ENCODE measurements around the gene PIGR. TPM values are rescaled to one million over a fixed set of nuclear protein-coding genes. Genes with fewer than 3 reads are reported as not detected.

PIGR gene
- total RNA-seq, 1 experiment from 2014 or later, result not detected

GRCh38 chr1:206911064-206911663 is 35.1 kb downstream of the PIGR start:
- H3K18ac ChIP-seq (ENCODE audit: insufficient read length, low read depth, low read length), result no peak overlapping the region
- H3K56ac ChIP-seq (ENCODE audit: insufficient read length, low read depth, low read length), result no peak overlapping the region
- no peak overlapping the region for H2AFZ ChIP-seq (ENCODE audit: low read length)
- no peak overlapping the region for H3K9ac ChIP-seq (ENCODE audit: extremely low read depth, insufficient read length, low read length)
- Mint-ChIP-seq H3K4me1 (peaks cover 5 to 20% of the 10 kb centered on the region in 2 experiments), H3K27me3 (ENCODE audit: low read depth) (peaks cover 74% of the 10 kb centered on the region), H3K4me3 (no peak overlapping the region), H3K9me3 (no peaks in the 10 kb centered on the region; a peak in 1 of 5 replicates), H3K27ac (no peak overlapping the region), H3K36me3 (ENCODE audit: insufficient read depth in 1 of 3, low read depth in 3 of 3) (no peaks in the 10 kb centered on the region; a peak in 1 of 7 replicates)
- H4K20me1 ChIP-seq (ENCODE audit: control insufficient read depth, insufficient read depth, insufficient read length), result no peaks in the 10 kb centered on the region
- no peak overlapping the region for H2AK5ac ChIP-seq (ENCODE audit: insufficient read length, low read length)
- TF ChIP-seq CTCF (conservative IDR thresholded peaks at IDR 0.05), result peak; percentile 85
- H4K91ac ChIP-seq (ENCODE audit: insufficient read length, low read depth, low read length), result no peak overlapping the region
- H3K4ac ChIP-seq (ENCODE audit: low read depth, low read length), result no peak overlapping the region
- no peak overlapping the region for H2BK12ac ChIP-seq (ENCODE audit: insufficient read length, low read depth, low read length)
- no peak overlapping the region for H2BK15ac ChIP-seq (ENCODE audit: low read depth, low read length)
- peaks cover 11% of the 10 kb centered on the region; the same call in 1 of the 2 replicates for H3K27me3 ChIP-seq (ENCODE audit: insufficient read depth, low read length)
- H3K14ac ChIP-seq (ENCODE audit: insufficient read depth, low read length), result no peak overlapping the region
- no peak overlapping the region for H2BK20ac ChIP-seq (ENCODE audit: low read depth, low read length, poor library complexity, severe bottlenecking)
- DNase-seq, result no peak
- peaks cover 6% of the 10 kb centered on the region for H3K23me2 ChIP-seq (ENCODE audit: insufficient read length, low read depth, low read length, poor library complexity, severe bottlenecking)
- WGBS (ENCODE audit: extremely low coverage, insufficient read length, low lambda C conversion rate), result no CpG with 5 or more reads among the region's 1 CpG
- no peak overlapping the region for H2BK120ac ChIP-seq (ENCODE audit: low read depth, low read length, poor library complexity, severe bottlenecking)
- no peak overlapping the region for H4K5ac ChIP-seq (ENCODE audit: insufficient read length, low read depth, low read length)
- H3T11ph ChIP-seq (ENCODE audit: low read length), result no peak overlapping the region
- no peak overlapping the region for H3K4me2 ChIP-seq (ENCODE audit: insufficient read depth, insufficient read length, low read length)
- no peaks in the 10 kb centered on the region for H3K9me3 ChIP-seq (ENCODE audit: control insufficient read depth, low read depth, low read length)
- no peak overlapping the region for H4K8ac ChIP-seq (replicated peaks; ENCODE audit: insufficient read length, low read depth, low read length)
- H2BK5ac ChIP-seq (ENCODE audit: insufficient read length, low read length), result no peak overlapping the region
- H3K79me1 ChIP-seq (ENCODE audit: insufficient read depth, low read depth, low read length, poor library complexity, severe bottlenecking), result no peaks in the 10 kb centered on the region
- no peak overlapping the region for H3K23ac ChIP-seq (ENCODE audit: insufficient read length, low read depth, low read length)
- H3K4me1 ChIP-seq (ENCODE audit: insufficient read depth, low read length), result 0 out of 2 replicates have a peak, but pooled peaks cover 3% of the 10 kb centered on the region
- no peaks in the 10 kb centered on the region for H3K79me2 ChIP-seq (ENCODE audit: insufficient read depth, low read length)
- H3K27ac ChIP-seq (ENCODE audit: insufficient read length, low read depth, low read length), result no peak overlapping the region

All from H9 (cell line).